Measurements from ENCODE around the gene ATP5PB. TPM values are rescaled to one million over a fixed set of nuclear protein-coding genes. Genes with fewer than 3 reads are reported as not detected.

The ATP5PB gene
- polyA plus RNA-seq, 1 donor from 2014 or later = 597 TPM

DNA sequence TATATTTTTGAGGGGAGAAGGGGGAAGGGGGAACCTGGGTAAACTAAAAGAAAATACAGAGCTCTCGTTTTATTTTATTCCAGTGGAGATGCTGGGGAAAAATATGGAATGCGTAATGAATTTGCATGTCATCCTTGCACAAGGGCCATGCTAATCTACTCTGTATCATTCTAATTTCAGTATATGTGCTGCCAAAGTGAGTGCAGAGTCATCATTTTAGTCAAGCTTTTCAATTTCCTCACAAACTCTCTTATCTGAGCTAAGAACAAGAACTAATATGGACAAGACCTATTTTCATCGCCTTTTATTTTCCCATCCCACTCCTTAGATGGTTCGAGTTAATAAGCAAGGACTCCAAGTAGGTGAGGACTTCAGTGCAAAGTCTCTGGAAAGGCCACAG lies 41.0 kb downstream of the ATP5PB start:
- H3K9ac ChIP-seq (ENCODE audit: low read length) = no peak overlapping the region
- H4K20me1 ChIP-seq (ENCODE audit: insufficient read depth) = no peaks in the 10 kb centered on the region
- H3K4me3 ChIP-seq (ENCODE audit: low read length) = no peak overlapping the region
- H3K27ac ChIP-seq (ENCODE audit: low read length) = no peak overlapping the region
- no peaks in the 10 kb centered on the region for H3F3A ChIP-seq (ENCODE audit: insufficient read depth, low read length, poor library complexity, severe bottlenecking)
- TF ChIP-seq CTCF (IDR thresholded peaks at IDR 0.05; ENCODE audit: poor library complexity, severe bottlenecking) (no peak), RAD21 (conservative IDR thresholded peaks at IDR 0.05) (no peak), MXI1 (conservative IDR thresholded peaks at IDR 0.05; ENCODE audit: poor library complexity, severe bottlenecking) (no peak), EZH2 (IDR thresholded peaks at IDR 0.05; ENCODE audit: borderline replicate concordance, insufficient read depth, low read length, poor library complexity, severe bottlenecking) (no peak), TAF1 (IDR thresholded peaks at IDR 0.05; ENCODE audit: low read depth) (no peak), REST (IDR thresholded peaks at IDR 0.05; ENCODE audit: borderline replicate concordance) (no peak), EP300 (conservative IDR thresholded peaks at IDR 0.05; ENCODE audit: poor library complexity, severe bottlenecking) (no peak), SMC3 (conservative IDR thresholded peaks at IDR 0.05; ENCODE audit: poor library complexity) (no peak), POLR2AphosphoS5 (IDR thresholded peaks at IDR 0.05) (no peak)
- H3K79me2 ChIP-seq (replicated peaks; ENCODE audit: insufficient read depth, low read length) = no peaks in the 10 kb centered on the region
- no peaks in the 10 kb centered on the region for H3K27me3 ChIP-seq (ENCODE audit: insufficient read depth, low read depth, low read length)
- no peaks in the 10 kb centered on the region for H3K9me3 ChIP-seq (ENCODE audit: low read length)
- no peak overlapping the region for H2AFZ ChIP-seq (ENCODE audit: low read depth, low read length)
- no peaks in the 10 kb centered on the region for H3K9me2 ChIP-seq (ENCODE audit: insufficient read depth, low read length)
- H3K36me3 ChIP-seq (ENCODE audit: insufficient read depth, low read length) = no peaks in the 10 kb centered on the region
- no peak overlapping the region for H3K4me2 ChIP-seq (ENCODE audit: low read length)

- Histone ChIP-seq H3F3A (ENCODE audit: insufficient read depth, low read length, poor library complexity, severe bottlenecking) (no peaks in the 10 kb centered on the region), H3K27me3 (ENCODE audit: insufficient read depth, low read depth, low read length) (no peaks in the 10 kb centered on the region), H3K36me3 (ENCODE audit: insufficient read depth, low read length) (no peaks in the 10 kb centered on the region), H3K79me2 (replicated peaks; ENCODE audit: insufficient read depth, low read length) (no peaks in the 10 kb centered on the region), H2AFZ (ENCODE audit: low read depth, low read length) (no peak overlapping the region), H3K4me2 (ENCODE audit: low read length) (no peak overlapping the region), H3K9ac (ENCODE audit: low read length) (no peak overlapping the region), H3K27ac (ENCODE audit: low read length) (no peak overlapping the region), H3K9me2 (ENCODE audit: insufficient read depth, low read length) (no peaks in the 10 kb centered on the region), H3K4me3 (ENCODE audit: low read length) (no peak overlapping the region), H4K20me1 (ENCODE audit: insufficient read depth) (no peaks in the 10 kb centered on the region), H3K9me3 (ENCODE audit: low read length) (no peaks in the 10 kb centered on the region)
- TF ChIP-seq RAD21 (conservative IDR thresholded peaks at IDR 0.05) (no peak), CTCF (IDR thresholded peaks at IDR 0.05; ENCODE audit: poor library complexity, severe bottlenecking) (no peak)
Observed at GRCh38 chr1:111491070-111491469, 41.8 kb downstream of the ATP5PB start.
